D721Med (cell line): ENCODE results near the gene SLC25A22.

Experiments used
- DNase-seq: peaks from one replicate; pipeline ENCODE4 v3.0.0; 2011; ENCODE audit warnings: low spot score; ENCODE audit not compliant: insufficient read length
- FAIRE-seq: peaks from 2 replicates; lab custom pipeline; 2011; peaks lifted over from hg19 to GRCh38; lab: Jason Lieb, UNC
- CTCF ChIP-seq: IDR thresholded peaks from 2 replicates; pipeline ENCODE4 v1.5.1; 2012; ENCODE audit warnings: mild to moderate bottlenecking, control low read depth; ENCODE audit not compliant: insufficient read depth; ENCODE audit errors: missing control alignments

SLC25A22 gene

GRCh38 chr11:742156-742546 lies 55.9 kb downstream of the SLC25A22 start:
- DNase-seq (no peak), FAIRE-seq (no peak)
- no peak for TF ChIP-seq CTCF
